AG09309 (cell line): Measurements from ENCODE around the gene ZBTB45.
"Not testable (repeated sequence)": the region's sequence is repeated elsewhere in the genome, so short reads cannot be mapped to it uniquely, and the experiment has no call there.

ENCODE experiments used
- DNase-seq: peaks from one replicate; pipeline ENCODE4 v3.0.0-alpha.2; 2010; ENCODE audit warnings: low read depth
- H3K4me3 ChIP-seq: 2 replicates; pipeline ENCODE4 v1.5.1; 2011; ENCODE audit warnings: mild to moderate bottlenecking, low read depth, low read length, moderate library complexity; ENCODE audit not compliant: control insufficient read depth
- TF ChIP-seq, protein P1 (sequence below): IDR thresholded peaks from 2 replicates; pipeline ENCODE4 v1.5.1; 2011; ENCODE audit warnings: mild to moderate bottlenecking, low read depth, low read length, inconsistent platforms; ENCODE audit not compliant: insufficient read depth, control insufficient read depth; ENCODE audit errors: missing control alignments

The ZBTB45 gene

DNA sequence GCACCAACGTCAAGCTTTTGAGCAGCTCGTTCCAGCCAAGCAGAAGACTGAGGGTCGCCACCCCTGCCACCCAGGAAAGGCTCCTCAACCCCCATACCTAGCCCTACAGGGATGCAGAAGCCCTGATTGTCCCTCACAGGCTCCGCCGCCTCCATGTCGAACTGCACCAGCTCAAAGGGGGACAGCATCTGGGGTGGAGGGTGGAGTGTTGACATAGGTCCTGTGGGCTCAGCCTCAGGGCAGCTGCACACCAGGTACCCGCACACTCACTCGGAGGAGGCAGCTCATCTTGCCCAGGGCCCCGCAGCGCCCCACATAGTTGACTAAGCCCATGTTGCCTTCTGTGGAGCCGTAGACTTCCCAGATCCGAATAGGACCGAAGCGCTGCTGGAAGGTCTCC lies 19.4 kb downstream of the ZBTB45 start:
- H3K4me3 ChIP-seq: peak overlapping the region; percentile 59
- TF ChIP-seq, protein P1, sequence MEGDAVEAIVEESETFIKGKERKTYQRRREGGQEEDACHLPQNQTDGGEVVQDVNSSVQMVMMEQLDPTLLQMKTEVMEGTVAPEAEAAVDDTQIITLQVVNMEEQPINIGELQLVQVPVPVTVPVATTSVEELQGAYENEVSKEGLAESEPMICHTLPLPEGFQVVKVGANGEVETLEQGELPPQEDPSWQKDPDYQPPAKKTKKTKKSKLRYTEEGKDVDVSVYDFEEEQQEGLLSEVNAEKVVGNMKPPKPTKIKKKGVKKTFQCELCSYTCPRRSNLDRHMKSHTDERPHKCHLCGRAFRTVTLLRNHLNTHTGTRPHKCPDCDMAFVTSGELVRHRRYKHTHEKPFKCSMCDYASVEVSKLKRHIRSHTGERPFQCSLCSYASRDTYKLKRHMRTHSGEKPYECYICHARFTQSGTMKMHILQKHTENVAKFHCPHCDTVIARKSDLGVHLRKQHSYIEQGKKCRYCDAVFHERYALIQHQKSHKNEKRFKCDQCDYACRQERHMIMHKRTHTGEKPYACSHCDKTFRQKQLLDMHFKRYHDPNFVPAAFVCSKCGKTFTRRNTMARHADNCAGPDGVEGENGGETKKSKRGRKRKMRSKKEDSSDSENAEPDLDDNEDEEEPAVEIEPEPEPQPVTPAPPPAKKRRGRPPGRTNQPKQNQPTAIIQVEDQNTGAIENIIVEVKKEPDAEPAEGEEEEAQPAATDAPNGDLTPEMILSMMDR: no peak
- no peak for DNase-seq

DNA sequence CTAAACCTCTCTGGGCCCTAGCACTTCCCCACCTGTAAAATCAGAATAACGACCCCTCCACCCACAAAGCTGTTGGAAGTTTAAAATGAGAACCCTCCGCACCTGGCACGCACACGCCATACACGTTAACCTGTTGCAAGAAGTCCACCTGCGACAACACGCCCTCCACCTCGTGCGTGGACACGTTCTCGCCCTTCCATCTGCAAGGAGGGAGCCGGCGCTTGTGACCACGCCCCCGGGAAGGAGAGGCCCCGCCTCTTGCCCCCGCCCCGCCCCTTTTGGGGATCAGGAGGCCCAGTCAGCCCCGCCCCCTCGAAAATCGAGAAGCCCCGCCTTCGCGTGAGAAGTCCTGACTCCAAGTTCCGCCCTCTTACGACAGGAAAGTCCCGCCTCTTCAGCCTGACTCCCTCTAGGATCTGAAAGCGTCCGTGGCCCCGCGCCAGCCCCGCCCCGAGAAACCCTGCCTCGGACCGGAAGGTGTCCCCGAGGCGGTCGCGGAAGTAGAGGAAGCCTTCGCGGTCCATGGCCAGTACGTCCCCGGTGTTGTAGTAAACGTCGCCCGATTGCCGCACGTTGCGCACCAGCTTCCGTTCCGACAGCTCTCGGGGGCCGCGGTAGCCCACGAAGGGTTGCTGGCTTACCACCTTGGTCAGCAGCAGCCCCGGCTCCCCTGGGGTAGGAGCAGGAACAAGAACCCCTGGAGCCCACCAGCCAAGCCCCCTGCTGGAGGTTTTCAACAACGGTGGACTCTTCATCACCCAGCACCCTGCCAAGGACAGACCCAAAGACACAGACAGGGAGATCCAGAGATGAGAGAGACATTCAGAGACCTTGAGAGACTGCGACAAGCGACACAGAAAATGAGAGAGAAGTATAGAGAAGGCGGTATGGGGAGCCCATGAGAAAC lies 20.3 kb downstream of the ZBTB45 start:
- TF ChIP-seq, protein P1: peak; percentile 47

DNA sequence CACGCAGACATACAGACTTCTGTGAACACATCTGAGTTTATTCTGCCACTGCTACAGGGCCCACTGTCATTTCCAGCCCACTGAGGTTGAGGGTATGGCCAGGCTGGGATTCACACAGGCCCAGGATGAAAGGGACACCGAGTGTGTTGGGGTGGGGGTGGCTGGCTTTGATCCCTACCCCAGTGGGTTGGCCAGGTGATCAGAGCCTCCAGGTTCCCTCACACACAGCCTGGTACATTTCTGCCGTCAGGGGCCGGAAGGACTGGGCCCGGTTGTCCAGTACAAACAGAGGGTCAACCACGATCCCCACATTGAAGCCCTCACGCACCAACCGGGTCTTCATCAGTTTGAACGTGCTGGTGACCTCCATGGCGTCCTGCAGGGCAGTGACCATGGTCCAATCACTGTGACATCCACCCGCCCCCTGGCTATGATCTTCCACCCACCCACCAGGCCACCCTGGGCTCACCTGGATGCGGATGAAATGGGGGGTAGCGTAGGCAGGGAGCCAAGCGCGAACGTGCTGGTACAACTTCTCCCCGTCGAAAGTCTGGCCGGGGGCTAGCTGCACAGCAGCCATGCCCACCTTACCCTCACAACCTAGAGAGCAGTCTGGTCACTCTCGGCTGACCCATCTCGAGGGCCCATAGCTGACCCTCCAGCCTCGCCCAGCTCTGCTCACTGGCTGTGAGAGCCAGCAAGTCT lies 21.1 kb downstream of the ZBTB45 start:
- no peak for DNase-seq
- peak overlapping the region; percentile 34 for H3K4me3 ChIP-seq
- TF ChIP-seq, protein P1: no peak

More for the DNA sequence above, 20.3 kb downstream of the ZBTB45 start:
- peak overlapping the region; percentile 59 for H3K4me3 ChIP-seq
- DNase-seq: peak; percentile 94

DNA sequence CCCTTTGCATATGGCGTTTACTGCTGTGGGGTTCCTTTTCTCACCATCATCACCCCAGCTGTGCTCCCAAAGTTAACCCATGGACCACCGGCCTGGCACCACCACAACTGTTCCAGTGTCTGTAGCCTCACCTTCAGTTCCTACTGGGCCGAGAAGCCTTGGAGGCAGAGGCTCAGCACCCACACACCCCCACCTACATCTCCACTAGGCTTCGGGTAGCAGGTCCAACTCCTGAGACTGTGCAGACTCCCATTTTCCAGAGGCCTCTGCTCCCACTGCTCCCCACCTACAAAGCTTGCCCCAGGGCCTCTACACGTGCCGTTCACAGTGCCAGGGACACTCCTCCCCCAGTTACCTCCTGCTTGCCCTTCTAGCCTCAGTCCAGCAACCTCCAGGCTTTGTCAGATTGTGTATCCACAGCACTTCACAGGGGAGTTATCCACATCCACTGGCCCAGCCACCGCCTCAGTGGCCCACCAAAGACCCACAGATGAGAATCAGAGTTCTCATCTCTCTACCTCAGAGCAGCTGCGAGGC lies 21.9 kb downstream of the ZBTB45 start:
- TF ChIP-seq, protein P1: no peak
- no peak overlapping the region for H3K4me3 ChIP-seq
- no peak for DNase-seq

DNA sequence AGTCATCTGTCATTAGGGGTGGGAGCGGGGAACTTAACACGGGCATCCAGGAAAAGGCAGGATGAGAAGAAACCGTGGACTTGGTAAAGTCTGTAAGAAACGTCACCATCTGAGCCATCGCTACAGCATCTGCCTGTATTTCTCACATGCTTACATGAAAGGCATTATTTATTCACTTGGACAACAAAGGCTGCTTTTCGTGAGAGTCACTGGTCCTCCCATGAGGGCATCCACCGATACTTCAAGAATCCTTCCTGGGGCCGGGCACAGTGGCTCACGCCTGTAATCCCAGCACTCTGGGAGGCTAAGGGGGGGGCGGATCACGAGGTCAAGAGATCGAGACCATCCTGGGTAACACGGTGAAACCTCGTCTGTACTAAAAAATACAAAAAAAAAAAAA lies 27.3 kb downstream of the ZBTB45 start:
- DNase-seq: no peak
- TF ChIP-seq, protein P1: no peak
- no peak overlapping the region for H3K4me3 ChIP-seq

DNA sequence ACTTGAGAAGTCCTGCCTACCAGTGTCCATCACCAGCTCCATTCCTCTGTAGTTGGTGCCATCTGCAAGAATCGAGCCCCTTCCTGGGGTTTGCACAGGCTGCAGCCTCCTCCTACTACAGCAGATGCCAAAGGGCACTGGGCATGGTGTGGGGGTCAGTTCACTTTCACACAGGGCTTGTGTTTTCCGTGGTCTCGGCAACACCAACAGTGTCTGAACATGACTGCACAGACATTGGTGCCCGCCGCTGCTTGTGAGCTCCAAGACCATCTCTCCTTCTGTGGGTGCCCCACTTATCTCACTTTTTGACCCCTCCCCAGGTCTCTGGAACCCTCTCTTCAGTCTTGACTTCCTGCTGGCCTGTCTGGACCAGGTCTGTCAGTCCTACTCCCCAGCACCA lies 28.2 kb downstream of the ZBTB45 start:
- TF ChIP-seq, protein P1: no peak
- no peak for DNase-seq
- H3K4me3 ChIP-seq: no peak overlapping the region

DNA sequence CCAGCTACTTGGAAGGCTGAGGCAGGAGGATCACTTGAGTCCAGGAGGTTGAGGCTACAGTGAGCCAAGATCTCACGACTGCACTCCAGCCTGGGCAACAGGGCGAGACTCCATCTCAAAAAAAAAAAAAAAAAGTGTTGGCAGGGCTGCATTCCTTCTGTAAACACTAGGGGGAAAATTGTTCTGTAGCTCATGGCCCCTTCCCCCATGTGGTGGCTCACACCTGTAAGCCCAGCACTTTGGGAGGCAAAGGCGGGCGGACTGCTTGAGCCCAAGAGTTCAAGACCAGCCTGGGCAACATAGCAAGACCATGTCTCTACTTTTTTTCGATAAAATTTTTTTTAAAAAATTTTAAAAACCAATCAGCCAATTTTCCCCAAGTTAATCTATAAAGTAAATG lies 35.3 kb downstream of the ZBTB45 start:
- not testable (repeated sequence) for DNase-seq, H3K4me3 ChIP-seq
